ENCODE results near the gene SSX3.
"Not testable (repeated sequence)": the region's sequence is repeated elsewhere in the genome, so short reads cannot be mapped to it uniquely, and the experiment has no call there.

Gene SSX3, protein sequence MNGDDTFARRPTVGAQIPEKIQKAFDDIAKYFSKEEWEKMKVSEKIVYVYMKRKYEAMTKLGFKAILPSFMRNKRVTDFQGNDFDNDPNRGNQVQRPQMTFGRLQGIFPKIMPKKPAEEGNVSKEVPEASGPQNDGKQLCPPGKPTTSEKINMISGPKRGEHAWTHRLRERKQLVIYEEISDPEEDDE

DNA sequence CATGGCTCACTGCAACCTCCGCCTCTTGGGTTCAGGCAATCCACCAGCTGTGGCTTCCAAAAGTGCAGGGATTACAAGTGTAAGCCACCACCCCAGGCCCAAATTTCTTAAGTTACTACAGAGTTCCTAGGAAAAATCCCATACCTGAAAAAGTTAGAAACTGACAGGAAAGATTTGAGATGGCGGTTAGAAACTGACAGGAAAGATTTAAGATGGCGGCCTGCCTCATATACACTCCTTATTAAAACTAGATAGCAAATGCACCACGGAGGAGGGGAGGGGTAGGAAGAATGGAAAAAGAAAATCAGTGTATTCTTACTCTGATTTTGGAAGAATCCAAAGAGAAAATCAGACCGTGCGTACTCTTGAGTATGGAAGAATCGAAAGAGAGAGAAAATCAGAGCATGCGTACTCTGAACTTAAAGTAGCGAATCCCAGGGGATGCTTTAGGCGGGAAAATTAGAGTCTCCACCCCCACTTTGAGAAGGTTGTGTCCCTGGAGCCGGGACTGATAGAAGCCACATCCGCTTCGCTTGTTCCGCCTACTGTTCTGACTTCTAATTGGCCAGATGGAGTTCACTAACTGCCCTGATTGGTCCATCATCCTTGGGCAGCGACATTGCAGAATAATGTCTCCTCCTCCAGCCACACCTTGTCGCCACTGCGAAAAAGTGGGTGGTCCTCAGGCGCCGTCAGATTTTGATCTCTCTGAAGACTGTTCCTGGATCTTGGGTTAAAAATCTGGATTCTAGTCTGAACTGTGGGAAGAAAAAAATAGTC lies at the start of gene SSX3:
SSX3 (minus strand) TSS at position 389 of the 780 bp plus-strand sequence. CDS start 1,454 bp downstream, outside the sequence.
- DNase-seq (ENCODE audit: low read depth, low spot score); H3K4me3 ChIP-seq (ENCODE audit: low read depth, low read length); POLR2A ChIA-PET; CTCF ChIA-PET: not testable (repeated sequence)

GRCh38 chrX:48397825-48398224 lies 41.3 kb upstream of the SSX3 start:
- CTCF ChIA-PET; POLR2A ChIA-PET; DNase-seq (ENCODE audit: low read depth, low spot score); H3K4me3 ChIP-seq (ENCODE audit: low read depth, low read length): not testable (repeated sequence)

DNA sequence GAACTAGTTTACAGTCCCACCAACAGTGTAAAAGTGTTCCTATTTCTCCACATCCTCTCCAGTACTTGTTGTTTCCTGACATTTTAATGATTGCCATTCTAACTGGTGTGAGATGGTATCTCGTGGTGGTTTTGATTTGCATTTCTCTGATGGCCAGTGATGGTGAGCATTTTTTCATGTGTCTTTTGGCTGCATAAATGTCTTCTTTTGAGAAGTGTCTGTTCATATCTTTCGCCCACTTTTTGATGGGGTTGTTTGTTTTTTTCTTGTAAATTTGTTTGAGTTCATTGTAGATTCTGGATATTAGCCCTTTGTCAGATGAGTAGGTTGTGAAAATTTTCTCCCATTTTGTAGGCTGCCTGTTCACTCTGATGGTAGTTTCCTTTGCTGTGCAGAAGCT lies 40.4 kb upstream of the SSX3 start:
- CTCF ChIA-PET; DNase-seq (ENCODE audit: low read depth, low spot score); POLR2A ChIA-PET; H3K4me3 ChIP-seq (ENCODE audit: low read depth, low read length): not testable (repeated sequence)

DNA sequence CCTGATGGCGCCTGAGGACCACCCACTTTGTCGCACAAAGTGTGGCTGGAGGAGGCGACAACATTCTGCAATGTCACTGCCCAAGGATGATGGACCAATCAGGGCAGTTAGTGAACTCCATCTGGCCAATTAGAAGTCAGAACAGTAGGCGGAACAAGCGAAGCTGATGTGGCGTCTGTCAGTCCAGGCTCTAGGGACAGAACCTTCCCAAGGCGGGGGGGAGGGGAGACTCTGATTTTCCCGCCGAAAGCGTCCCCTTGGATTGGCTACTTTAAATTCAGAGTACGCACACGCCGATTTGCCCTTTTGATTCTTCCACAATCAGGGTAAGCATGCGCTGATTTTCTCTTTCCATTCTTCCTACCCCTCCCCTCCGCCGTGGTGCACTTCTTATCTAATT lies 26.7 kb upstream of the SSX3 start, which contains the start of gene SSX4:
SSX4 (plus strand) TSS at position 301 of the 400 bp plus-strand sequence. CDS start 515 bp downstream, outside the sequence.
- POLR2A ChIA-PET; DNase-seq (ENCODE audit: low read depth, low spot score); CTCF ChIA-PET; H3K4me3 ChIP-seq (ENCODE audit: low read depth, low read length): not testable (repeated sequence)

GRCh38 chrX:48370408-48370807 lies 13.9 kb upstream of the SSX3 start:
- H3K4me3 ChIP-seq (ENCODE audit: low read depth, low read length); CTCF ChIA-PET; DNase-seq (ENCODE audit: low read depth, low spot score); POLR2A ChIA-PET: not testable (repeated sequence)

- H3K4me3 ChIP-seq (ENCODE audit: low read depth, low read length); DNase-seq (ENCODE audit: low read depth, low spot score); POLR2A ChIA-PET; CTCF ChIA-PET: not testable (repeated sequence)
Measured at GRCh38 chrX:48367717-48368408, 11.4 kb upstream of the SSX3 start.

DNA sequence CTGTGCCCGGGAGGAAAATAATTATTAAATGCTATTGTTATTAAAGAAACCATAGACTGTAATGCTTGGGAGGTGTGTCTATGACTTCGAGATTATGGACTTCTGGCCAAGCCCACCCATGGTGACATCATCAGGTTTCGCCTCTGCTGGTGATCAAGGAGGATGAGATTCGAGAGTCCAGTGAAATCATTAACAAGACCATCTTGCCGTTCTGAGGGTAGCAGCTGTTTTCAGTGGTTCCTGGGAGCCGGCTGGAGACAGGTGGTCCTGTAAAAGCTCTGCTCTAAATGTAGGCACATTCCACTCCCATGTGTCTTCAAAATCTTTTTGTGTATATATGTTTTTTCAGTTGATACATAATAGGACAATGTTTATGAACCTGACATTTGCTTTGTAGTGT lies 2.8 kb upstream of the SSX3 start:
- DNase-seq (ENCODE audit: low read depth, low spot score); POLR2A ChIA-PET; H3K4me3 ChIP-seq (ENCODE audit: low read depth, low read length); CTCF ChIA-PET: not testable (repeated sequence)

DNA sequence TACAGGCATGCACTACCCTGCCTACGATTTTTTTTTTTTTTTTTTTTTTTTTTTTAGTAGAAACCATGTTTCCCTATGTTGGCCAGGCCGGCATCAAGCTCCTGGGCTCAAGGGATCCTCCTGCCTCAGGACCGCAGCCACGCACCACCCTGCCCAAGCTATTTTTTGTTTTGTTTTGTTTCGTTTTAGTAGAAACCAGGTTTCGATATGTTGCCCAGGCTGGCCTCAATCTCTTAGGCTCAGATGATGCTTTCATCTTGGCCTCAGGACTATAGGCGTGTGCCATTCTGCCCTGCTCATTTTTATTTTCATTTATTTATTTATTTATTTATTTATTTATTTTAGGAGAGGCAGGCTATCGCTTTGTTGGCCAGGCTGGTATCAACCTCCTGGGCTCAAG lies 1.2 kb upstream of the SSX3 start:
- TF ChIP-seq CTCF (IDR thresholded peaks at IDR 0.05; ENCODE audit: insufficient read depth, low read length, missing control alignments), result no peak
- no peak for DNase-seq (ENCODE audit: low read depth, low spot score)
- CTCF ChIA-PET, result no interaction called here
- H3K4me3 ChIP-seq (ENCODE audit: low read depth, low read length), result no peak overlapping the region
- POLR2A ChIA-PET, result no interaction called here

- CTCF ChIA-PET; H3K4me3 ChIP-seq (ENCODE audit: low read depth, low read length); DNase-seq (ENCODE audit: low read depth, low spot score); POLR2A ChIA-PET: not testable (repeated sequence)
Measured at GRCh38 chrX:48346059-48346458, 10.4 kb downstream of the SSX3 start.

DNA sequence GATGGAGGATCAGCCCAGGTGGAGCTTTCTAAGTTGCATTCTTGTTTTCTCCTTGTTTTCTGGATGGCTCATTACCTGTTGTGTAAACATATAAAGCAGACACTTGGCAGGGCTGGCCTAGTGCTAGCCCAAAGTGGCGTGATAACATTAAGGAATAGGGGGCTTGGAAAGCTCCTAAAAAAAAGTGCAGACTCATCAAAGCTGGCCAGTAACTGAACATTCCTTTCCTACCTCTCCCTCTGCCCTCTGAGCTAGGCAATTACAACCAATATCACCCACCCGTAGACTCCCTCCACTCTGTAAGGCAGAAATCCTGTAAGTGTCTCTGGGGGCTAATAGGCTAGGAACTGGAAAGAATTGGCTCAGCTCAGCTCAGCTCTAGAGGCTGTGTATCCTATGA lies 42.5 kb downstream of the SSX3 start:
- DNase-seq (ENCODE audit: low read depth, low spot score); H3K4me3 ChIP-seq (ENCODE audit: low read depth, low read length); CTCF ChIA-PET; POLR2A ChIA-PET: not testable (repeated sequence)

GRCh38 chrX:48306175-48306574 lies 50.3 kb downstream of the SSX3 start:
- DNase-seq (ENCODE audit: low read depth, low spot score), result no peak
- TF ChIP-seq CTCF (IDR thresholded peaks at IDR 0.05; ENCODE audit: insufficient read depth, low read length, missing control alignments), result no peak
- ChIA-PET POLR2A (no interaction called here), CTCF (no interaction called here)
- H3K4me3 ChIP-seq (ENCODE audit: low read depth, low read length), result no peak overlapping the region
